Liver (tissue), 9 donors: Measurements from ENCODE around the gene GTPBP6. TPM values are rescaled to one million over a fixed set of nuclear protein-coding genes. Genes with fewer than 3 reads are reported as not detected.
A peak's percentile ranks its signal among the peaks of the same experiment; 100 is the strongest.

Experiments used
- DNase-seq: peaks from one replicate; pipeline ENCODE4 v3.0.0-alpha.2; 2017; ENCODE audit warnings: low spot score
- H3K27ac ChIP-seq, 2 donors: one replicate each; pipeline ENCODE4 v1.7.0; 2013; ENCODE audit warnings: inconsistent platforms in 2 of 2, low read length in 2 of 2, control low read depth in 1 of 2, low read depth in 1 of 2, mild to moderate bottlenecking in 1 of 2
- H3K27me3 ChIP-seq, 4 donors: one replicate each; pipeline versions ENCODE4 v1.6.1 to v1.7.0; 2013; ENCODE audit warnings: low read length in 3 of 4, inconsistent platforms in 1 of 4, mild to moderate bottlenecking in 1 of 4, moderate library complexity in 1 of 4; ENCODE audit not compliant: control insufficient read depth in 4 of 4, insufficient read depth in 4 of 4
- H3K36me3 ChIP-seq, 4 donors: one replicate each; pipeline versions ENCODE4 v1.6.1 to v1.7.0; 2013; ENCODE audit warnings: low read length in 3 of 4, mild to moderate bottlenecking in 3 of 4, low read depth in 1 of 4, moderate library complexity in 1 of 4; ENCODE audit not compliant: control insufficient read depth in 4 of 4, insufficient read depth in 3 of 4
- H3K4me1 ChIP-seq, 4 donors: one replicate each; pipeline versions ENCODE4 v1.6.1 to v1.7.0; 2013; ENCODE audit warnings: low read length in 3 of 4, mild to moderate bottlenecking in 3 of 4, moderate library complexity in 1 of 4; ENCODE audit not compliant: control insufficient read depth in 4 of 4, insufficient read depth in 4 of 4
- H3K4me3 ChIP-seq, 3 donors: one replicate each; pipeline versions ENCODE4 v1.6.1 to v1.7.0; 2013; ENCODE audit warnings: low read length in 3 of 3, control low read depth in 1 of 3, low read depth in 1 of 3, mild to moderate bottlenecking in 1 of 3
- H3K9ac ChIP-seq, 2 donors: one replicate each; pipeline ENCODE4 v1.7.0; 2013; ENCODE audit warnings: low read length in 2 of 2, mild to moderate bottlenecking in 2 of 2, moderate library complexity in 2 of 2, control low read depth in 1 of 2, low read depth in 1 of 2
- H3K9me3 ChIP-seq, 4 donors: one replicate each; pipeline versions ENCODE4 v1.6.1 to v1.7.0; 2013; ENCODE audit warnings: low read length in 3 of 4; ENCODE audit not compliant: control insufficient read depth in 4 of 4
- HNF4A ChIP-seq, 2 donors: conservative IDR thresholded peaks; 2 replicates each; pipeline ENCODE4 v1.6.1; 2016; ENCODE audit warnings: antibody characterized with exemption in 2 of 2, mild to moderate bottlenecking in 2 of 2
- JUND ChIP-seq, 2 donors: IDR thresholded peaks; 2 replicates each; pipeline ENCODE4 v1.6.1; 2016; ENCODE audit warnings: antibody characterized with exemption in 2 of 2
- NR2F2 ChIP-seq: IDR thresholded peaks from 2 replicates; pipeline ENCODE4 v1.6.1; 2016; ENCODE audit warnings: antibody characterized with exemption
- RAD21 ChIP-seq, 2 donors: IDR thresholded peaks; 2 replicates each; pipeline ENCODE4 v1.6.1; 2016; ENCODE audit warnings: antibody characterized with exemption in 2 of 2, mild to moderate bottlenecking in 2 of 2
- WGBS: extraction: QIAGEN DNeasy Blood & Tissue Kit; methylation state at CpG from one replicate; pipeline ENCODE4 v1.1.7; 2013; 5-methylcytosine and 5-hydroxymethylcytosine counted together
- polyA plus RNA-seq, 2 donors: library from polyadenylated mRNA; stranded (reverse) in 1 of 2; unstranded in 1 of 2; fragments of 200-250 nt in 1 of 2; fragments of >200 nt in 1 of 2; fragmentation: Nextera tagmentation in 1 of 2; extraction: Ambion mirVana in 1 of 2; gene quantifications; one replicate each; pipeline versions ENCODE4 v1.2.1 to v1.2.3, GENCODE V29; 2013 to 2015
- total RNA-seq, 2 donors: library from RNA; depleted of rRNA; stranded (reverse); fragments of >200 nt; gene quantifications; one replicate each; pipeline ENCODE4 v1.2.3, GENCODE V29; 2014
- TF ChIP-seq, protein P1 (sequence below): IDR thresholded peaks from 2 replicates; pipeline ENCODE4 v1.6.1; 2016; ENCODE audit warnings: antibody characterized with exemption, mild to moderate bottlenecking
- TF ChIP-seq, protein P2 (sequence below): fragments of 150-350 bp; IDR thresholded peaks from 2 replicates; pipeline ENCODE4 v1.5.1; 2017; ENCODE audit warnings: improper control_type of control experiment, low read depth, low read length; ENCODE audit not compliant: missing input control
- donor health status: healthy.
- donor health status: healthy.
- donor health status: healthy.
- donor health status: healthy.
- donor health status: healthy.

GTPBP6 gene
- total and polyA plus RNA-seq, 4 donors = 11.3 to 29.2 (median 16.6) TPM

DNA sequence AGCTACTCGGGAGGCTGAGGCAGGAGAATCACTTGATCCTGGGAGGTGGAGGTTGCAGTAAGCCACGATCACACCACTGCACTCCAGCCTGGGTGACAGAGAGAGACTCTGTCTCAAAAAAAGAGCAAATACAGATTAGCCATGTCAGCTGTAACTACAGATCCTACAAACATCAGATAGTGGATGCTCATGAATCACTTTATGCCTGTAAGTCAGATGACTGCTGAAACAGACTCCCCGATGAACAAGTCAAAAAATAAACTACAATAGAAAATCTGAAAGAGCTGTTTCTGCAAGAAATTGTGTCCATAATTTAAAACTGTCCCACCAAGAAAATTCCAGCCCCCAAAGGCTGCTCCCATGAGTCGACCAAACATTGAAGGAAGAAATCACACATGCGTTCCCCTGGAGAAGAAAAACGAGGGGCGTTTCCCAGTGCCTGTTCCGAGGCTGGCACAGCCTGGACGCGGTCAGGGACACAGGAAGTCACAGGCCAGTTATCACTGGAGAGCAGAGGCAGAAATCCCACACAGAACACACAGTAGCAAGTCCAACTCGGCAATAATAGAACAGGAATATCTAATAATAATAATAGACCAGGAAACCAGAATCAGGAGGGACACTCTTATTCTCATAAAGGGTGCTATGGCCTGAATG is 30.0 kb upstream of the GTPBP6 start:
- H3K27ac ChIP-seq = no peak overlapping the region
- DNase-seq = no peak
- 76% methylated on average over 11 of the region's 11 CpGs for WGBS

GRCh38 chrX:347351-348117 is 28.9 kb upstream of the GTPBP6 start:
- Histone ChIP-seq H3K27me3 (no peaks in the 10 kb centered on the region), H3K27ac (no peak overlapping the region), H3K4me3 (no peak overlapping the region), H3K4me1 (no peaks in the 10 kb centered on the region), H3K9me3 (no peaks in the 10 kb centered on the region), H3K36me3 (peaks cover 0 to 3% (median 1%) of the 10 kb centered on the region in 4 donors), H3K9ac (no peak overlapping the region)
- 98% methylated on average over 59 of the region's 59 CpGs for WGBS
- TF ChIP-seq JUND (IDR thresholded peaks at IDR 0.05) (no peak), NR2F2 (no peak)
- TF ChIP-seq, protein P1, sequence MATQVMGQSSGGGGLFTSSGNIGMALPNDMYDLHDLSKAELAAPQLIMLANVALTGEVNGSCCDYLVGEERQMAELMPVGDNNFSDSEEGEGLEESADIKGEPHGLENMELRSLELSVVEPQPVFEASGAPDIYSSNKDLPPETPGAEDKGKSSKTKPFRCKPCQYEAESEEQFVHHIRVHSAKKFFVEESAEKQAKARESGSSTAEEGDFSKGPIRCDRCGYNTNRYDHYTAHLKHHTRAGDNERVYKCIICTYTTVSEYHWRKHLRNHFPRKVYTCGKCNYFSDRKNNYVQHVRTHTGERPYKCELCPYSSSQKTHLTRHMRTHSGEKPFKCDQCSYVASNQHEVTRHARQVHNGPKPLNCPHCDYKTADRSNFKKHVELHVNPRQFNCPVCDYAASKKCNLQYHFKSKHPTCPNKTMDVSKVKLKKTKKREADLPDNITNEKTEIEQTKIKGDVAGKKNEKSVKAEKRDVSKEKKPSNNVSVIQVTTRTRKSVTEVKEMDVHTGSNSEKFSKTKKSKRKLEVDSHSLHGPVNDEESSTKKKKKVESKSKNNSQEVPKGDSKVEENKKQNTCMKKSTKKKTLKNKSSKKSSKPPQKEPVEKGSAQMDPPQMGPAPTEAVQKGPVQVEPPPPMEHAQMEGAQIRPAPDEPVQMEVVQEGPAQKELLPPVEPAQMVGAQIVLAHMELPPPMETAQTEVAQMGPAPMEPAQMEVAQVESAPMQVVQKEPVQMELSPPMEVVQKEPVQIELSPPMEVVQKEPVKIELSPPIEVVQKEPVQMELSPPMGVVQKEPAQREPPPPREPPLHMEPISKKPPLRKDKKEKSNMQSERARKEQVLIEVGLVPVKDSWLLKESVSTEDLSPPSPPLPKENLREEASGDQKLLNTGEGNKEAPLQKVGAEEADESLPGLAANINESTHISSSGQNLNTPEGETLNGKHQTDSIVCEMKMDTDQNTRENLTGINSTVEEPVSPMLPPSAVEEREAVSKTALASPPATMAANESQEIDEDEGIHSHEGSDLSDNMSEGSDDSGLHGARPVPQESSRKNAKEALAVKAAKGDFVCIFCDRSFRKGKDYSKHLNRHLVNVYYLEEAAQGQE = no peak
- no peak for DNase-seq

More for the DNA sequence above, 30.0 kb upstream of the GTPBP6 start:
- Histone ChIP-seq H3K9me3 (no peaks in the 10 kb centered on the region), H3K9ac (no peak overlapping the region), H3K4me3 (no peak overlapping the region), H3K27me3 (no peaks in the 10 kb centered on the region), H3K4me1 (no peaks in the 10 kb centered on the region), H3K36me3 (peaks cover 0 to 3% (median 1%) of the 10 kb centered on the region in 4 donors)
- peak; percentile 60 for TF ChIP-seq NR2F2
- TF ChIP-seq, protein P1 = no peak
- no peak for TF ChIP-seq JUND (IDR thresholded peaks at IDR 0.05)
- TF ChIP-seq HNF4A (conservative IDR thresholded peaks at IDR 0.05) = no peak
- TF ChIP-seq, protein P2, sequence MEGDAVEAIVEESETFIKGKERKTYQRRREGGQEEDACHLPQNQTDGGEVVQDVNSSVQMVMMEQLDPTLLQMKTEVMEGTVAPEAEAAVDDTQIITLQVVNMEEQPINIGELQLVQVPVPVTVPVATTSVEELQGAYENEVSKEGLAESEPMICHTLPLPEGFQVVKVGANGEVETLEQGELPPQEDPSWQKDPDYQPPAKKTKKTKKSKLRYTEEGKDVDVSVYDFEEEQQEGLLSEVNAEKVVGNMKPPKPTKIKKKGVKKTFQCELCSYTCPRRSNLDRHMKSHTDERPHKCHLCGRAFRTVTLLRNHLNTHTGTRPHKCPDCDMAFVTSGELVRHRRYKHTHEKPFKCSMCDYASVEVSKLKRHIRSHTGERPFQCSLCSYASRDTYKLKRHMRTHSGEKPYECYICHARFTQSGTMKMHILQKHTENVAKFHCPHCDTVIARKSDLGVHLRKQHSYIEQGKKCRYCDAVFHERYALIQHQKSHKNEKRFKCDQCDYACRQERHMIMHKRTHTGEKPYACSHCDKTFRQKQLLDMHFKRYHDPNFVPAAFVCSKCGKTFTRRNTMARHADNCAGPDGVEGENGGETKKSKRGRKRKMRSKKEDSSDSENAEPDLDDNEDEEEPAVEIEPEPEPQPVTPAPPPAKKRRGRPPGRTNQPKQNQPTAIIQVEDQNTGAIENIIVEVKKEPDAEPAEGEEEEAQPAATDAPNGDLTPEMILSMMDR = no peak
- no peak for TF ChIP-seq RAD21 (IDR thresholded peaks at IDR 0.05)
